Endothelial cell (in vitro differentiated cells): Measurements from ENCODE around the gene KHK. TPM values are rescaled to one million over a fixed set of nuclear protein-coding genes. Genes with fewer than 3 reads are reported as not detected.
A peak's percentile ranks its signal among the peaks of the same experiment; 100 is the strongest.

Source experiments
- DNase-seq: peaks from one replicate; pipeline ENCODE4 v3.0.0; 2021; ENCODE audit warnings: low spot score
- H3K27ac Mint-ChIP-seq: one replicate; pipeline ENCODE4 v1.8.0; 2021; ENCODE audit warnings: mixed read lengths, inconsistent platforms; ENCODE audit not compliant: unreplicated experiment
- H3K27me3 Mint-ChIP-seq: one replicate; pipeline ENCODE4 v1.8.0; 2021; ENCODE audit warnings: mild to moderate bottlenecking, moderate library complexity, mixed read lengths, inconsistent platforms; ENCODE audit not compliant: unreplicated experiment
- H3K36me3 Mint-ChIP-seq: one replicate; pipeline ENCODE4 v1.8.0; 2021; ENCODE audit warnings: mild to moderate bottlenecking, low read depth, mixed read lengths, inconsistent platforms; ENCODE audit not compliant: unreplicated experiment
- H3K4me1 Mint-ChIP-seq: one replicate; pipeline ENCODE4 v1.8.0; 2021; ENCODE audit warnings: mild to moderate bottlenecking, mixed read lengths, inconsistent platforms; ENCODE audit not compliant: unreplicated experiment
- H3K4me3 Mint-ChIP-seq: one replicate; pipeline ENCODE4 v1.8.0; 2021; ENCODE audit warnings: mild to moderate bottlenecking, mixed read lengths, inconsistent platforms; ENCODE audit not compliant: unreplicated experiment
- H3K9me3 Mint-ChIP-seq: one replicate; pipeline ENCODE4 v1.8.0; 2021; ENCODE audit warnings: mixed read lengths, inconsistent platforms; ENCODE audit not compliant: unreplicated experiment
- CTCF ChIP-seq: fragments of 200-600 bp; sonication (generic); IDR thresholded peaks from one replicate; pipeline ENCODE4 v1.5.0; 2021; ENCODE audit warnings: antibody characterized with exemption; ENCODE audit not compliant: unreplicated experiment
- total RNA-seq: library from RNA; stranded (reverse); fragmentation: NEBNext Ultra II Directional; extraction: Animal tissue kit (Norgen Biotek cat#: 25700); gene quantifications from one replicate; pipeline ENCODE4 v1.2.1, GENCODE V29; 2021; ENCODE audit not compliant: unreplicated experiment

The KHK gene
- total RNA-seq, 1 donor from 2014 or later: 1.4 TPM

GRCh38 chr2:27122791-27123190 lies 36.2 kb downstream of the KHK start:
- H3K4me1 Mint-ChIP-seq: peaks cover 11% of the 10 kb centered on the region
- peaks cover 18% of the 10 kb centered on the region for H3K27me3 Mint-ChIP-seq
- no peak for DNase-seq
- no peaks in the 10 kb centered on the region for H3K9me3 Mint-ChIP-seq
- H3K27ac Mint-ChIP-seq: no peak overlapping the region
- peaks cover 8% of the 10 kb centered on the region for H3K36me3 Mint-ChIP-seq
- H3K4me3 Mint-ChIP-seq: peak overlapping the region; percentile 89
- no peak for TF ChIP-seq CTCF

- Mint-ChIP-seq H3K27ac (no peak within 1 kb of the TSS), H3K36me3 (peaks cover 8% of the 10 kb centered on the region), H3K27me3 (peaks cover 18% of the 10 kb centered on the region), H3K4me3 (peak within 1 kb of the TSS; percentile 89), H3K4me1 (peaks cover 11% of the 10 kb centered on the region), H3K9me3 (no peaks in the 10 kb centered on the region)
- DNase-seq: peak; percentile 48
- TF ChIP-seq CTCF: no peak
These were observed 37.0 kb downstream of the KHK start, which contains the start of gene ABHD1 for GRCh38 chr2:27123302-27124150. Gene ABHD1 (plus strand): TSS chr2:27123815. CDS start chr2:27123949, 134 bp downstream.

GRCh38 chr2:27125104-27125503 lies 38.5 kb downstream of the KHK start:
- DNase-seq: no peak
- Mint-ChIP-seq H3K27me3 (peaks cover 9% of the 10 kb centered on the region), H3K36me3 (peaks cover 14% of the 10 kb centered on the region), H3K4me1 (peaks cover 8% of the 10 kb centered on the region), H3K27ac (no peak overlapping the region), H3K4me3 (no peak overlapping the region), H3K9me3 (no peaks in the 10 kb centered on the region)
- TF ChIP-seq CTCF: no peak

GRCh38 chr2:27126252-27126710 lies 39.7 kb downstream of the KHK start:
- peaks cover 11% of the 10 kb centered on the region for H3K27me3 Mint-ChIP-seq
- H3K9me3 Mint-ChIP-seq: no peaks in the 10 kb centered on the region
- no peak for DNase-seq
- H3K36me3 Mint-ChIP-seq: peaks cover 19% of the 10 kb centered on the region
- no peak overlapping the region for H3K4me3 Mint-ChIP-seq
- no peak for TF ChIP-seq CTCF
- H3K4me1 Mint-ChIP-seq: peaks cover 7% of the 10 kb centered on the region
- no peak overlapping the region for H3K27ac Mint-ChIP-seq
